HUES6 (cell line): ENCODE results near the gene BRMS1.

Experiments used
- H3K27ac ChIP-seq: 2 replicates; pipeline ENCODE4 v1.7.0; 2013; ENCODE audit warnings: low read depth, mild to moderate bottlenecking, low read length, inconsistent platforms
- H3K27me3 ChIP-seq: 2 replicates; pipeline ENCODE4 v1.6.1; 2013; ENCODE audit warnings: low read length; ENCODE audit not compliant: control insufficient read depth, insufficient read depth
- H3K36me3 ChIP-seq: 2 replicates; pipeline ENCODE4 v1.6.1; 2013; ENCODE audit warnings: low read length; ENCODE audit not compliant: control insufficient read depth, insufficient read depth
- H3K4me1 ChIP-seq: 2 replicates; pipeline ENCODE4 v1.6.1; 2013; ENCODE audit warnings: low read length; ENCODE audit not compliant: control insufficient read depth, insufficient read depth
- H3K4me3 ChIP-seq: 2 replicates; pipeline ENCODE4 v1.5.1; 2013; ENCODE audit warnings: low read depth, low read length
- H3K9ac ChIP-seq: one replicate; pipeline ENCODE4 v1.6.1; 2013; ENCODE audit warnings: mild to moderate bottlenecking, low read length
- H3K9me3 ChIP-seq: 2 replicates; pipeline ENCODE4 v1.6.1; 2013; ENCODE audit warnings: low read depth, low read length; ENCODE audit not compliant: control insufficient read depth, insufficient read depth

BRMS1 gene

DNA sequence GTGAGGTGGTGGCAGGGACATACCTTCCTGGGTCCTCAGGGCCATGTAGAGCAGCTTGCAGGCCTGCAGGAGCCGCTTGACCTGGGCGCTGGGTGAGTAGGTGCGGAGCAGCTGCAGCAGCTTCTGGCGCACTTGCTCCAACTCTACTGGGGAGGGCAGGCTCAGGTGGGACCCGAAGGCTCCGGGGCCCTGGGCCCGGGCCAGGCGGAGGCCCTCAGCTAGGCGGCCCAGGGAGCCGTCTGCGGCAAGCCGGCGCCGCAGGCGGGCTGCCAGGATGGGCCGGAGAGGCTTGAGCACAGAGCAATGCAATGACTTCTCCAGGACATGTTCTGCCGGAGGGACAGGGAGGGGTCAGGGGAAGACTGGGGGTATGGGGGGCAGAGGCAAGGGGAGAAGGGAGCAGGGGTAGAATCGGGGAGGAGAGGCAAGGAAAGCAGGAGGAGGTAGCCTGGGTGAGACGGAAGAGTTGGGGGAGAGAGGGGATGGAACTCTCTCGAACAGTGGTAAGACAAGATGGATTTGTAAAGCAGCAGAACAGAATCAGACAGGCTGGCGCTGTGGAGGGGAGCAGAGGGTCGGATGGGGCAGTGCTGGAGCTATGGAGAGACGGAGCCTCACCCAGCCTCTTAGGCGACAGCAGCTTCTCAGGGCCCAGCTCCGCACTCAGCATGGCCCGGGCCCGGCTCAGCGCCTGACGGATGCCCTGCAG lies 10.9 kb downstream of the BRMS1 start:
- no peak overlapping the region for H3K27ac ChIP-seq
- H3K9me3 ChIP-seq: no peaks in the 10 kb centered on the region
- H3K27me3 ChIP-seq: no peaks in the 10 kb centered on the region
- peaks cover 20% of the 10 kb centered on the region for H3K36me3 ChIP-seq
- peaks cover 21% of the 10 kb centered on the region for H3K4me1 ChIP-seq
- no peak overlapping the region for H3K9ac ChIP-seq
- no peak overlapping the region for H3K4me3 ChIP-seq

DNA sequence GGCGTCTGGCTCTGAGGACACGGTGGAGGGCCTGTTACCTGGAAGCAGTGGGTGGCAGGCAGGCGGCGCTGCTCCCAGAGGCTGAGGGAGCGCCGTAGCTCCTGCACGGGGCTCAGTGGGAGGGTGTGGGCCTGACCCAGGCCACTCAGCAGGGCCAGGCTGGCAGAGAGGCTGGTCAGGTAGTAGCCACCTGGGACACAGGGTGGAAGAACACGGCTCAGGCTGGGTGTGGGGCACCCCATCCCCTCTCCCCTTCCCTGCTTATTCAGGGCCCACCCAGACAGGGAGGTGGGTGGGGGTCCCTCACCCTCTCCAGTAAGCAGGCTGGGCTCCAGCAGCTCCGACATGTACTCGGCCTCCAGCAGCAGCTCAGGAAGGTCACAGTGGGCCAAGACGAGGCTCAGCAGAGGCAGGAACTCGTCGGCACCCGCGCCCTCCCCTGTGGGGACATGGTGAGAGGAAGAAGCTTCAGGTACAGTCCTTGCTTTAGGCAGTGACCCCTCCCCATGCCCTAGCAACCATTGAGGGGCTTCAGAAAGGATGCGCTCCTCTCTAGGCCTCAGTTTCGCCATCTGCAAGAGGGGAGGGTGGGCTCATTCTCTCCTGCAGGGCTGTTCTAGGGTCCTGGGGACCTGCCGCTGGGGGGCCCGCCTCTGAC lies 11.6 kb downstream of the BRMS1 start:
- no peak overlapping the region for H3K4me3 ChIP-seq
- no peak overlapping the region for H3K9ac ChIP-seq
- no peaks in the 10 kb centered on the region for H3K27me3 ChIP-seq
- no peak overlapping the region for H3K27ac ChIP-seq
- peaks cover 26% of the 10 kb centered on the region for H3K4me1 ChIP-seq
- H3K36me3 ChIP-seq: peaks cover 13% of the 10 kb centered on the region
- H3K9me3 ChIP-seq: no peaks in the 10 kb centered on the region

DNA sequence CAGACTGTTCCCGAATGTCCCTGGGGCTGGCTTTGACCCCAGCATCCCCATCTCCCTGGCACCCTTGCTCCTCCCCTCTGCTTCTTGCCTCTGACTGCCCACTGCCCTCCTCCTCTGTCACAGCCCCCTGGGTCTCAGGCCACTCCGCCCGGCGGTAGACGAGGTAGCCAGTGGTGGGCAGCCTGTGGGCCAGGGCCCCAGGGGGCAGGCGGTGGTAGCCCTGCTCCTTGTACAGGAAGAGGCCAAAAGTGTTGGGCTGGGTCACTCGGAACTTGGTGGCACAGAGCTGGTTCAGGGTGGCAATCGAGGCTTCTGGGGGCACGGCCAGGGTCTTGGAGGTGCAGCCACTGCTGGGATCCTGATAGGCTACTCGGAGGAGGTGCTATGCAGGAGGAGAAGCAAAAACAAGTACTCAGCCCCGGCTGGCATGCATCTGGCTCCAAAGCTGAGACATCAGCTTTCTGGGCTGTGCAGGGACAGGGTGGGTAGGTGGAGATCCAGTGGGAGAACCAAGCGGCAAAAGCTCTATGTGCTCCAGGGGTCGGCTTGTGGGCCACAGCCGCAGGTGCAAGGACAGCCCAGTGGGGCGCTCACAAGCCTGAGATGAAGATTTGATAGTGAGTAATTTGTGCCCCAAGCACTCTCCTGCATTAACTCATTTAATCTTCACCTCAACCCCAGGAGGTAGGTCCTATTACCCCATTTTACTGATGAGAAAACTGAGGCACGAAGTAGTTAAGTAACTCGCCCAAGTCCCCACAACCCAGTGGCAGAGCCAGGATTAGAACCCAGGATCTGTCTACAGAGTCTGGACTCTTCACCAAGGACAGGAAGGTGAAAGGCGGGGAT lies 12.3 kb downstream of the BRMS1 start:
- H3K9ac ChIP-seq: no peak overlapping the region
- H3K27ac ChIP-seq: no peak overlapping the region
- H3K9me3 ChIP-seq: no peaks in the 10 kb centered on the region

DNA sequence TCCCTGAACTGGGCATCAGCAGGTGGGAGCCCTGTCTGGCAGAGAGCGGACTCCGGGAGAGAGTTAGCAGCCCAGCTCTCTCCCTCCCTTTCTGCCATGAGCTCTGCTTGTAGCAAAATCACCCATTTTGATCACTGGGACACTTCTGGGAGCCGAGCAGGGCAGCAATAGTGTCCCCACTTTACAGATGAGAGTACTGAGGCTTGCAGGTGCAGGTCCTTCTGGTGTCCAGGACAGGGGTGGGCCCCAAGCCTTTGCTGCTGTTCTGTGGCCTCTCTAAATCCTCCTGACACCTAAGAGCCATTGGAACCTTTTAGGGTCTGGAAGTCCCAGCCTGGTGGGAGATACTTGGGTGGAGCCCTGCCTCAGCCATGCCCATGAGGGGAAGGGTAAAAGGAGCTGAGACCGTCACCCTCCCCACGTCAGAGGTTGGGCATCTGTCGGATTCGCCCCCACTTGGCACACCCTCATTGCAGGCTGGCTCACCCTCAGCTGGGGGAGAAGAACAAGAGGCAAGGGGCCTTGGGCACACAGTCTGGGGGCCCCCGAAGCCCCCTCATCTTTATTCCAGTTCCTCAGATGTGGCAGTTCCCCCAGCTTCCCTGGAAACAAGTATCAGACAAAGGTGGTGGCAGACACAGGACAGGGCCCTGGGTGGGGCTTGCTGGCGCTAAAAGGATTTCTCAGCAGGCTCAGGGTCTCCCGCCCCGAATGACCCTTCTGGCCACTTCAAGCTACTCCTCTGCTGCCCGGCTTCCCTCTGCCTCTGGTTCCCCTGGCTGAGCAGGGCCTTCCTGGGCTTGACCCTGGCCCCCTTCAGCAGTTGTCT lies 13.1 kb downstream of the BRMS1 start:
- no peaks in the 10 kb centered on the region for H3K9me3 ChIP-seq
- H3K9ac ChIP-seq: no peak overlapping the region
- no peak overlapping the region for H3K4me3 ChIP-seq
- H3K27ac ChIP-seq: no peak overlapping the region
- H3K27me3 ChIP-seq: no peaks in the 10 kb centered on the region
- H3K36me3 ChIP-seq: peaks cover under 1% of the 10 kb centered on the region; the same call in 1 of the 2 replicates
- H3K4me1 ChIP-seq: peaks cover 35% of the 10 kb centered on the region

More for the DNA sequence above, 12.3 kb downstream of the BRMS1 start:
- no peak overlapping the region for H3K4me3 ChIP-seq
- H3K4me1 ChIP-seq: peaks cover 31% of the 10 kb centered on the region
- H3K36me3 ChIP-seq: peaks cover 9% of the 10 kb centered on the region
- H3K27me3 ChIP-seq: no peaks in the 10 kb centered on the region

DNA sequence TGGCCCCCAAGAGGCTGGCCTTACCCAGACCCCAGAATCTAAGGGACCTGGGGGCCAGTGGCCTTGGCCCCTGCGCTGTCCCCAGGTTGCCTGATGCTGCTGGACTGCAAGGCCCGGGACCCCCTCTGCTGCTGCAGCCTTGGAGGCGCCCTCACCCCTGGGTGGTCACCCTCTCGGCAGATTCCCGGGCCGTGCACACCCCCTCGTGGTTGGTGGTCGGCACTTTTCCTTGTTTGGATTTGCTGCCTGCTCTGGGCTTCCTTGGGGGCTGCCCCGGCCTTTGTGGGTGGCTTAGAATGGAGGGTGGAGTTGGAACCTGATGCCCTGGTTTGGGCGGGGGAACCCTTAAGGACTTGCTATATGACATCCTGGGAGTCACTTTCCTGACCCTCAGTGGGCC lies 14.0 kb downstream of the BRMS1 start:
- Histone ChIP-seq H3K9me3 (no peaks in the 10 kb centered on the region), H3K36me3 (no peaks in the 10 kb centered on the region; the same call in 1 of the 2 replicates), H3K27ac (no peak overlapping the region), H3K27me3 (no peaks in the 10 kb centered on the region), H3K4me1 (peaks cover 34% of the 10 kb centered on the region), H3K4me3 (no peak overlapping the region), H3K9ac (no peak overlapping the region)

DNA sequence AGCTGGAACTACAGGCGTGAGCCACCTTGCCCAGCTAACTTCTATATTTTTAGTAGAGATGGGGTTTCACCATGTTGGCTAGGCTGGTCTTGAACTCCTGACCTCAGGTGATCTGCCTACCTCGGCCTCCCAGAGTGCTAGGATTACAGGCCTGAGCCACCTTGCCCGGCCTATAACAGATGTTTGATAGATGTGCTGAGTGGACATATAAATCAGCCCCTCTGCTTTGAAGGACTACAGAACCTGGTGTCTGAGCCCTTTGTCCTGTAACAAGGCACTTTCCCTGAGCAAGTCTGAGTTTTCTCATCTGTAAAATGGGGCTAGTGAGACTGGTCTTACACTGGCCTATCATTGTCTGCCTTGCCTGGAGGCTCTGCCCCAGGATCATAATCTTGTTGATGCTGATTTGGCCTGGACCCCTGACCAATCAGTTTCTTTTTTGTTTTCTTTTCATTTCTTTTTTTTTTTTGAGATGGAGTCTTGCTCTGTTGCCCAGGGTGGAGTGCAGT lies 15.7 kb downstream of the BRMS1 start:
- Histone ChIP-seq H3K27ac (no peak overlapping the region), H3K9me3 (no peaks in the 10 kb centered on the region), H3K27me3 (no peaks in the 10 kb centered on the region), H3K36me3 (no peaks in the 10 kb centered on the region; the same call in 1 of the 2 replicates), H3K9ac (no peak overlapping the region), H3K4me1 (peaks cover 42% of the 10 kb centered on the region), H3K4me3 (no peak overlapping the region)

DNA sequence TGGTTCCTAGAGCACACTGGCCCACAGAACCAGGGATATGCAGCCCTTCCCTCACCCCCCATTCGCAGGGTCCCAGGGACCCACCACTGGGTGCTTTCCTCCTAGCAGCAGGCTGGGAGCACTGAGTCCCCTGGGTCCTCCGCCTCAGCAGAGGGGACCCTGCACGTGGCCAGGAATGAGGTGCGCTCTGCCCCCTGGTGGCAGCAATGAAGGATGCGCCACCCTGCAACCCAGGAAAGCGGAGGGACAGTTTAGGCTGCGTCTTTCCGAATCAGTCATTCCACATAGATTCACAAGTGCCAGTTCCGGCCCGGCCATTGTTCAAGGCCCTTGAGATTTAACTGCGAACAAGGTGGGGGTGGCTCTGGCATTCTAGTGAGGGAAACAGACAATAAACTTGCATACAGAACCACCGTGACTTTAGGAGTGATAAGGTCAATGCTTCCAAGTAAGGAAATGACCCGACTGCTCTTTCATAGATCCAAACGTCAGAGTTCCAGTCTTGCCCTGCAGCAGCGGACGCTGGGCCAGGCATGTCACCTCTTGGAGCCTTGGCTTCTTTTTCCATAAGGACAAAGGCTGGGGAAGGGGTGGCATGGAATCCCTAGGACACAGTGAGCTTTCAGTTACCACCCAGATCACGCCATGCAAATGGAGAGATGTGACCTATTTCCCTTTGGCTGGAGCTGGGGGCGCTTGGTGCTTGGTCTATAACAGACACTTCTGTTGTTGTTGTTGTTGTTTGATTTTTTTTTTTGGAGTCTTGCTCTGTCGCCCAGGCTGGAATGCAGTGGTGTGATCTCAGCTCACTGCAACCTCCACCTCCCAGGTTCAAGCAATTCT lies 16.4 kb downstream of the BRMS1 start:
- no peaks in the 10 kb centered on the region; the same call in 1 of the 2 replicates for H3K36me3 ChIP-seq
- H3K4me3 ChIP-seq: peak overlapping the region; percentile 35
- H3K27me3 ChIP-seq: no peaks in the 10 kb centered on the region
- peak overlapping the region; percentile 72 for H3K9ac ChIP-seq
- H3K9me3 ChIP-seq: no peaks in the 10 kb centered on the region
- H3K27ac ChIP-seq: peak overlapping the region; percentile 10; the same call in 1 of the 2 replicates
- H3K4me1 ChIP-seq: peaks cover 43% of the 10 kb centered on the region

DNA sequence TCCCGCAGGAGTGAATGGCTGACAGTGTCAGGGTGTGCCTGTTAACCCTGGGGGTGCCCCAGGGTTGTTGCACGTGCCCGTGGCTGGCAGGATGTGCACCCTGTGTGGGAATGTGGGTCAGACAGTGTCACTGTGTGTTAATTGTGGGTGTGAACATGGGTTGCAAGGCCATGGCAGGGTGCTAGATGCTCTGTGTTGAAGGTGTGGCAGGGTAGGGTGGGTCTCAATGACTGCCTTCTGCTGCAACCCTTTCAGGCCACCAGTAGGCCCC lies 16.9 kb downstream of the BRMS1 start:
- Histone ChIP-seq H3K9ac (no peak overlapping the region), H3K36me3 (no peaks in the 10 kb centered on the region; the same call in 1 of the 2 replicates), H3K4me3 (no peak overlapping the region), H3K27ac (no peak overlapping the region), H3K9me3 (no peaks in the 10 kb centered on the region), H3K4me1 (peaks cover 43% of the 10 kb centered on the region), H3K27me3 (no peaks in the 10 kb centered on the region)

DNA sequence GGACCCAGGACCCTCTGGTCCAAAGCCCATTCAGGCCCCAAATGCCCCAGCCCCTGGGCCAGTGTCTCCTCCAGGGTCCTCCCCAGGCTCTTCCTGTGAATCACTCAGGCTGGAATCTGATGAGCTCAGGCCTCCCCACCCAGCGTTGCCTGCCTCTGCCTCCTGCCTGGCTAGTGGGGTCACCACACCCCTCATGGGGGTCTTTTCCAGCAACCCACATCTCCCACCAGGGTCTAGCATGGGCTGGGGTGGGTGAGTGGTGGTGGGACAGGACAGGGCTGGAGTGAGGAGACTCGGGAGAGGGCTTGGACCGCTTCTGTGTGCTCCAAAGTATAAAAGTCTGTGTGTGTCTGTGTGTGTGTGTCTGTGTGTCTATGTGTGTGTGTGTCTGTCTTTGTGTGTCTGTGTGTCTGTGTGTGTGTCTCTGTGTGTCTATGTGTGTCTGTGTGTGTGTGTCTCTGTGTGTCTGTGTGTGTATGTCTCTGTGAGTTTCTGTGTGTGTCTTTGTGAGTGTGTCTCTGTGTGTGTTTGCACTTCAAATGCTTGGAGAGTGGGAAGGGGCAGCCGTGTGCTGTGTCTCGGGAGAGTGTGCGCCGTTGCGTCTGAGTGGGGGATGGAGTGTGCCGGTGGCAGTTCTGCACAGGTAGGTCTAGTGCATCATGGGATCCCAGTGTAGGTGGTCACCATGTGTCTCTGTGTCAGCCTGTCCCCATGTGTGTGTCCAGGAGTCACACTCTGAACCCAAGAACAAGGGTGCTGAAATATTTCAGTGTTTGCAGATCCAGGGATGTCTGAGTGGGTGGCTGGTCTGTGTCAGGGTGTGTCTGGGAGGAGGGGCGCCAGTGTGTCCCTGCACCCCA lies 17.5 kb downstream of the BRMS1 start:
- Histone ChIP-seq H3K4me1 (peaks cover 43% of the 10 kb centered on the region), H3K36me3 (no peaks in the 10 kb centered on the region; the same call in 1 of the 2 replicates), H3K4me3 (no peak overlapping the region), H3K27ac (no peak overlapping the region), H3K9ac (peak overlapping the region; percentile 3), H3K9me3 (no peaks in the 10 kb centered on the region), H3K27me3 (no peaks in the 10 kb centered on the region)
